Measurements from ENCODE around the gene CACNA1F.

Gene CACNA1F

DNA sequence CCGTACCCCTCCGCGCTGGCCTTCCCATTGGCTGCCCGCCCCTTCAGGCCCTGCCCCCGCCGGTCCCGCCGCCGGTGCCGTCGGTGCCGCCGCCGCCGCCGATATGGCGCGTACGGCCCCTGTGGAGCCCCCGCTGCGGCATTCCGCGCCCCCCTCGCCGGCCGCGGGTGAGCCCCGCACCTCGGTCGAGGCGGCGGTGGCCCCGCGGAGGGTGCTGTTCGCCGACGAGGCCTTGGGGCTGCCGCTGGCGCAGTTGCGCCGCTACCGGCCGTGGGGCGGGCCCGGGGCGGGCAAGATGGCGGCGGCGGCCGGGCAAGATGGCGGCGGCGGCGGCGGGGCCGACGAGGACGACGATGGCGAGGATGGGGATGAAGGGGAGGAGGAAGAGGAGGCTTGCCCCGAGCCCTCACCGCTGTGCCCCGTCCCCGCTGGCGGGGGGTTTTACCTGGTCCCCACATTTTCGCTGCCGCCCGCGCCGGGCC is 36.7 kb upstream of the CACNA1F start, which contains the start of gene PPP1R3F:
Gene PPP1R3F (plus strand): TSS at position 27 of the 482 bp plus-strand sequence. CDS start 77 bp downstream, at position 104.
- TF ChIP-seq GABPA (IDR thresholded peaks at IDR 0.05; ENCODE audit: low read depth) (no peak), SPI1 (IDR thresholded peaks at IDR 0.05; ENCODE audit: borderline replicate concordance, low read depth) (no peak), POLR2AphosphoS5 (IDR thresholded peaks at IDR 0.05; ENCODE audit: low read depth) (no peak; the same call in 1 of the 2 replicates)
- TF ChIP-seq, protein P1, sequence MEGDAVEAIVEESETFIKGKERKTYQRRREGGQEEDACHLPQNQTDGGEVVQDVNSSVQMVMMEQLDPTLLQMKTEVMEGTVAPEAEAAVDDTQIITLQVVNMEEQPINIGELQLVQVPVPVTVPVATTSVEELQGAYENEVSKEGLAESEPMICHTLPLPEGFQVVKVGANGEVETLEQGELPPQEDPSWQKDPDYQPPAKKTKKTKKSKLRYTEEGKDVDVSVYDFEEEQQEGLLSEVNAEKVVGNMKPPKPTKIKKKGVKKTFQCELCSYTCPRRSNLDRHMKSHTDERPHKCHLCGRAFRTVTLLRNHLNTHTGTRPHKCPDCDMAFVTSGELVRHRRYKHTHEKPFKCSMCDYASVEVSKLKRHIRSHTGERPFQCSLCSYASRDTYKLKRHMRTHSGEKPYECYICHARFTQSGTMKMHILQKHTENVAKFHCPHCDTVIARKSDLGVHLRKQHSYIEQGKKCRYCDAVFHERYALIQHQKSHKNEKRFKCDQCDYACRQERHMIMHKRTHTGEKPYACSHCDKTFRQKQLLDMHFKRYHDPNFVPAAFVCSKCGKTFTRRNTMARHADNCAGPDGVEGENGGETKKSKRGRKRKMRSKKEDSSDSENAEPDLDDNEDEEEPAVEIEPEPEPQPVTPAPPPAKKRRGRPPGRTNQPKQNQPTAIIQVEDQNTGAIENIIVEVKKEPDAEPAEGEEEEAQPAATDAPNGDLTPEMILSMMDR (IDR thresholded peaks at IDR 0.05; ENCODE audit: insufficient read depth, low read length): no peak
- TF ChIP-seq, protein P2, sequence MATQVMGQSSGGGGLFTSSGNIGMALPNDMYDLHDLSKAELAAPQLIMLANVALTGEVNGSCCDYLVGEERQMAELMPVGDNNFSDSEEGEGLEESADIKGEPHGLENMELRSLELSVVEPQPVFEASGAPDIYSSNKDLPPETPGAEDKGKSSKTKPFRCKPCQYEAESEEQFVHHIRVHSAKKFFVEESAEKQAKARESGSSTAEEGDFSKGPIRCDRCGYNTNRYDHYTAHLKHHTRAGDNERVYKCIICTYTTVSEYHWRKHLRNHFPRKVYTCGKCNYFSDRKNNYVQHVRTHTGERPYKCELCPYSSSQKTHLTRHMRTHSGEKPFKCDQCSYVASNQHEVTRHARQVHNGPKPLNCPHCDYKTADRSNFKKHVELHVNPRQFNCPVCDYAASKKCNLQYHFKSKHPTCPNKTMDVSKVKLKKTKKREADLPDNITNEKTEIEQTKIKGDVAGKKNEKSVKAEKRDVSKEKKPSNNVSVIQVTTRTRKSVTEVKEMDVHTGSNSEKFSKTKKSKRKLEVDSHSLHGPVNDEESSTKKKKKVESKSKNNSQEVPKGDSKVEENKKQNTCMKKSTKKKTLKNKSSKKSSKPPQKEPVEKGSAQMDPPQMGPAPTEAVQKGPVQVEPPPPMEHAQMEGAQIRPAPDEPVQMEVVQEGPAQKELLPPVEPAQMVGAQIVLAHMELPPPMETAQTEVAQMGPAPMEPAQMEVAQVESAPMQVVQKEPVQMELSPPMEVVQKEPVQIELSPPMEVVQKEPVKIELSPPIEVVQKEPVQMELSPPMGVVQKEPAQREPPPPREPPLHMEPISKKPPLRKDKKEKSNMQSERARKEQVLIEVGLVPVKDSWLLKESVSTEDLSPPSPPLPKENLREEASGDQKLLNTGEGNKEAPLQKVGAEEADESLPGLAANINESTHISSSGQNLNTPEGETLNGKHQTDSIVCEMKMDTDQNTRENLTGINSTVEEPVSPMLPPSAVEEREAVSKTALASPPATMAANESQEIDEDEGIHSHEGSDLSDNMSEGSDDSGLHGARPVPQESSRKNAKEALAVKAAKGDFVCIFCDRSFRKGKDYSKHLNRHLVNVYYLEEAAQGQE (IDR thresholded peaks at IDR 0.05; ENCODE audit: insufficient replicate concordance, low read depth): no peak
- no peak for DNase-seq (ENCODE audit: low read depth in 1 of 2, low spot score in 1 of 2)
- Histone ChIP-seq H3K27me3 (ENCODE audit: insufficient read depth, poor library complexity, severe bottlenecking) (no peaks in the 10 kb centered on the region), H3K4me3 (replicated peaks; ENCODE audit: insufficient read depth, low read length) (peak within 1 kb of the TSS; percentile 55), H3K27ac (replicated peaks) (peak within 1 kb of the TSS; percentile 95)

DNA sequence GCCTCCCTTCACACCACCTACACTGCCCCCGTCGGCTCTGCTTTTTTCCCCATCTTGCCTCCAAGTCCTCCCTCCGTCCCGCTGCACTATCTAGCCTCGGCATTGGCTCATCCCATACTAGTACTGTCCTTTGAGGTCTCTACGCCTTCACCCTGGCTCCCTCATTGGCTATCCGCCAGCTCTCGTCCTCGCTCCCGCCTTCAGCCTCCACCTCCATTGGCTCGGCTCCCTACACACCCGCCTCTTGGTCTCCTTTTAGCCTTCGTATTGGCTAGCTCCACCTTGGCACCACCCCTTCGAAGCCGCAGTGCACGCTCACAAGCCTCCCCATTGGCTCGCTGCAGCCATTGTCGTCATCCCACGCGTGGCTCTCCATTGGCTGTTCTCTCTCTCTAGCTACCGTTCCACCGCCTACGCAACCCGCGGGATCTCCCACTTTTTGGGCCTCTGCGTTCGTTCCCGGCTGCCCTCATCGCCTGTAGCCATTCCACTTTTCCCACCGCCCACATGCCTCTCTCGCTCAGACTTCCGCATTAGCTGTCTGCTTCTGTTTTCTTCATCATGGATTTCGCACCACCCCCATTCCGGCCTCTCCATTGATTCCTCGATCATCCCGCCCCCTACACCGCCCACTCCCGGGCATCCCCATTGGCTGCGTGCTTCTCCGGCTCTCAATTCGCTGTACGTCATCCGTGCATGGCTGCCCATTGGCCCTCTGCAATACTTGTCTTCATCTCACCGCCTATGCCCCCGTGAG is 36.0 kb upstream of the CACNA1F start:
- no peaks in the 10 kb centered on the region for H3K27me3 ChIP-seq (ENCODE audit: insufficient read depth, poor library complexity, severe bottlenecking)
- H3K4me3 ChIP-seq (replicated peaks; ENCODE audit: insufficient read depth, low read length): peak overlapping the region; percentile 55
- DNase-seq (ENCODE audit: low read depth in 1 of 2, low spot score in 1 of 2): peak; percentile 94 to 98
- peak overlapping the region; percentile 95 for H3K27ac ChIP-seq (replicated peaks)
- TF ChIP-seq, protein P2 (IDR thresholded peaks at IDR 0.05; ENCODE audit: insufficient replicate concordance, low read depth): no peak
- TF ChIP-seq SPI1 (IDR thresholded peaks at IDR 0.05; ENCODE audit: borderline replicate concordance, low read depth) (no peak), GABPA (IDR thresholded peaks at IDR 0.05; ENCODE audit: low read depth) (no peak), POLR2AphosphoS5 (IDR thresholded peaks at IDR 0.05; ENCODE audit: low read depth) (peak; percentile 77)
- TF ChIP-seq, protein P1 (IDR thresholded peaks at IDR 0.05; ENCODE audit: insufficient read depth, low read length): no peak

DNA sequence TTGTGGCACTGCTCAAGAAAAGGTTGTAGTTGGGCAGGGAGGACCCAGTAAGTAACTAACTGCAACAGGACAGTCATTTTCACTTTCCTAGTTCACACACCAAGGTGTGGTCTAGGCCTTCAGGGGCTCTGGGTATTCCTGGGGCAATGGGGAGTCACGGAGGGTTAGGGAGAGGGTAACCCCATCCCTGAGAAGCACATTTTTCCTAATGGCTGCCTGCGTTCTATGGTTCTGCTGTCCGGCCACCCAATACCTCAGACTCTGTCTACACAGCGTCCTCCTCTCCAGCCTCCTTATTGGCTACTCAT is 35.5 kb upstream of the CACNA1F start:
- Histone ChIP-seq H3K4me3 (replicated peaks; ENCODE audit: insufficient read depth, low read length) (peak overlapping the region; percentile 55), H3K27ac (replicated peaks) (peak overlapping the region; percentile 95), H3K27me3 (ENCODE audit: insufficient read depth, poor library complexity, severe bottlenecking) (no peaks in the 10 kb centered on the region)
- DNase-seq (ENCODE audit: low read depth in 1 of 2, low spot score in 1 of 2): no peak
- TF ChIP-seq, protein P1 (IDR thresholded peaks at IDR 0.05; ENCODE audit: insufficient read depth, low read length): no peak
- no peak for TF ChIP-seq GABPA (IDR thresholded peaks at IDR 0.05; ENCODE audit: low read depth)
- TF ChIP-seq, protein P2 (IDR thresholded peaks at IDR 0.05; ENCODE audit: insufficient replicate concordance, low read depth): no peak
- no peak for TF ChIP-seq POLR2AphosphoS5 (IDR thresholded peaks at IDR 0.05; ENCODE audit: low read depth)
- TF ChIP-seq SPI1 (IDR thresholded peaks at IDR 0.05; ENCODE audit: borderline replicate concordance, low read depth): no peak

Data from HL-60 (cell line).